ENCODE results near the gene CCDC184.

DNA sequence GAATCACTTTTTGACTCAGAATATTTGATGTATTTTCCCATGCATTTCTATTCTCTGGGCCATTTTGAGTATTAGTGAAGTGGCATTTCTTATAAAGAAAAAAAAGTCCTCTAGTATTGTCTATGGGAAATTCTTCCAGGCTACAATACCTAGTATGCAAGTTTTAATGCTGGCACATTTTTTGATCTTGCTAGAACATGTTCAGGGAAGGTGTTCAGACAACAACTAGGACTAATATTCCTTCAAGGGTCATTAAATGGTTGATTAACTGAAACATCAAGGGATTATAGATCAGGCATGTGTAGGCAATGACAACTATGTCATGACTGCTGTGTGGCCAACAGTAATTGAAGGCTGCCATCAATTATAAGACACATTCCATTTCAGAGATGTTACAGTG is 7.7 kb downstream of the CCDC184 start:
- TF ChIP-seq EZH2 (optimal IDR thresholded peaks at IDR 0.05; ENCODE audit: low read depth, low read length), result no peak
- TF ChIP-seq, protein P1, sequence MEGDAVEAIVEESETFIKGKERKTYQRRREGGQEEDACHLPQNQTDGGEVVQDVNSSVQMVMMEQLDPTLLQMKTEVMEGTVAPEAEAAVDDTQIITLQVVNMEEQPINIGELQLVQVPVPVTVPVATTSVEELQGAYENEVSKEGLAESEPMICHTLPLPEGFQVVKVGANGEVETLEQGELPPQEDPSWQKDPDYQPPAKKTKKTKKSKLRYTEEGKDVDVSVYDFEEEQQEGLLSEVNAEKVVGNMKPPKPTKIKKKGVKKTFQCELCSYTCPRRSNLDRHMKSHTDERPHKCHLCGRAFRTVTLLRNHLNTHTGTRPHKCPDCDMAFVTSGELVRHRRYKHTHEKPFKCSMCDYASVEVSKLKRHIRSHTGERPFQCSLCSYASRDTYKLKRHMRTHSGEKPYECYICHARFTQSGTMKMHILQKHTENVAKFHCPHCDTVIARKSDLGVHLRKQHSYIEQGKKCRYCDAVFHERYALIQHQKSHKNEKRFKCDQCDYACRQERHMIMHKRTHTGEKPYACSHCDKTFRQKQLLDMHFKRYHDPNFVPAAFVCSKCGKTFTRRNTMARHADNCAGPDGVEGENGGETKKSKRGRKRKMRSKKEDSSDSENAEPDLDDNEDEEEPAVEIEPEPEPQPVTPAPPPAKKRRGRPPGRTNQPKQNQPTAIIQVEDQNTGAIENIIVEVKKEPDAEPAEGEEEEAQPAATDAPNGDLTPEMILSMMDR (IDR thresholded peaks at IDR 0.05; ENCODE audit: low read length), result no peak
